IPS DF 4.7 (cell line): ENCODE data around the gene VSTM4.

ENCODE experiments used
- DNase-seq: peaks from one replicate; pipeline ENCODE4 v3.0.0-alpha.2; 2013; ENCODE audit warnings: low spot score; ENCODE audit errors: extremely low read depth

VSTM4 gene

DNA sequence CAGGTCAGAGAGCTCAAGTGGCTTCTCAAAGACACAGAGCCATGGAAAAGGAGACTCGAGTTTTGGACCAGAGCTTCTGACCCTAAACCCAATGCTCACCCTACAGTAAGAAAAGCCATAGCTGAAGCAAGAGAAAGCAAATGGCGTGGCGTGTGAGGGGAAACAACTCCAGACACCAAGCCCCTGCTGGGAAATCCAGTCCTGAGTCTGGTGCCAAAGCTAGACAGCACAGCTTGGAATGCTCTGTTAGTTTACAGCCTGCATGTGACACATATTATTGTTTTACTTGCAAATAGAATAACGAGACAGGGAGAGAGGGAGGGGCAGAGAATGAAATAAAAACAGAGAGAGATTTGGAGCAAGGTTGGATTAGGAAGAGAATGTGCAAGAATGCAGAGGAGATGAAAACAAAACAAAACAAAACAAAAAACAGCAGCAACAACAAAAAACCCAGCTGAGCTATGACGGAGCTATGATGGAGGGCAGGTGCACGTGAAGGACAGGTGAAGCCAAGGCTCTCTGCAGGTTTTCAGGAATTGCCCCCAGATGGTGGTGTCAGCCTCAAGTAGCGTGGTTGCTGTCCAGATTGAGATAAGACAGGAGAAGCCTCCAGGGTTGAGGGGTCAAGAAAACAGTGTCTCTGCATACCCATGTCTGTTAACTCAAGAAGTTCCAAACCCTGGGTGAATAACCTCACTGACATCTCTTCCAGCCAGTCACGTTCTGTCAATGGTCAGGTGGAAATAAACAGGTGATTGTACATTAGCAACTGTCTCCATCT, 105.9 kb downstream of the VSTM4 start:
- DNase-seq = no peak

GRCh38 chr10:49008505-49009198, 106.7 kb downstream of the VSTM4 start:
- DNase-seq = no peak

DNA sequence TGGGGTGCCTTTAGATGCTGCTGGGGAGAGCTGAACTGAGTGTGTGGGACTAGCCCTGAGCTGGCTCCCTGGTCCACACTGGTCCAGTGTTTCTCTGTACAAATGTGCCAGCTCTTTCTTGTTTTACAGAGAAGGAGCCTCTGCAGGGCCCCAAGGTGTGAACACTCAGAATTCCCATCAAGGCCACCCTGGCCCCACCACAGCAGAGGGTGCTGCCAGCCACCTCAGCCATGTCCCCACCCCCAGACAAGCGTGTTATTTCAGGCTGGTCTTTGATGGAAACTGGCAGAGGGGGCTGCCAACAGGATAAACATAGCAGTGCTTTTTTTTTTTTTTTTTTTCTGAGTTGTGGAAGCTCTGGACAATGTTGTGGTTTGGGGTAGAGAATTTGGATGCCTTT, 107.2 kb downstream of the VSTM4 start:
- no peak for DNase-seq

- DNase-seq = no peak
Measured at GRCh38 chr10:49007129-49007528, 108.2 kb downstream of the VSTM4 start.

- DNase-seq = no peak
Measured at GRCh38 chr10:49005270-49005669, 110.1 kb downstream of the VSTM4 start.

DNA sequence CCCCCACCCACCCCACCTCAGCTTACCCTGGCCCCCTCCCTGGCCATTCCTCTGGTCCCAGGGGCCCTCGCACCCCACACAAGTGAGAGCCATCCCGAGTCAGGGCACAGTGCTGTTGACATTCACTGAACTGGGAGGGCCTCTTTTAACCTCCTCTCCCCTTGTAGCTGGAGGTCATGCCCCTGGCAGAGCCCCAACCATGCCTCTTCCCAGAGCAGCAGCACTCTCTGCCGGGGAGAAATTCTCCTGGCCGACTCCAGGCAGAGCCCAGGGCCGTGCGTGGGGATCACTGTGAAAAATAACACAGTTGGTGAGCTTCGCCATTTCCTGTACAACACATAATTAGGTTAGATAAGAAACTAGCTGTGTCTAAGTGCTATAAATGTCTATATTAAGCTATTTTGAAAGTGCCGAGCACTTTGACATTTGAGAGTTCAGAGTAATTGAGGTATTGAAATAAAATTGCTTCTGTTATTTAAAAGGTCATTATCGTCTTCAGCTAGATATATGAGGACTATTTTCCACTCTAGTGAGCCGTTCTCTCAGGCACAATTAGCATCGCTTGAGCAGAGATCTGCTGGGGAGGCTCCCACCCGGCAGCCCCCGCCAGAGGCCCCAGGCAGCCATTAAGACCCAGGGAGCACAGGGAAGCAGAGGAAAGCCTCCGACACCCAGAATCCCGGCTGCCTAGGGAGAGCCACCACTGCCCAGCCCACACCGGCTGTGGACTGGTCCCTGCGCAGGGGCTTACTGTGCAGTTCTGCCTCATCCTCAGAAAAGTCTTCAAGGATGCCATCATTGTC, 113.3 kb downstream of the VSTM4 start:
- DNase-seq = no peak

GRCh38 chr10:49001402-49001801, 113.9 kb downstream of the VSTM4 start:
- peak; percentile 33 for DNase-seq

DNA sequence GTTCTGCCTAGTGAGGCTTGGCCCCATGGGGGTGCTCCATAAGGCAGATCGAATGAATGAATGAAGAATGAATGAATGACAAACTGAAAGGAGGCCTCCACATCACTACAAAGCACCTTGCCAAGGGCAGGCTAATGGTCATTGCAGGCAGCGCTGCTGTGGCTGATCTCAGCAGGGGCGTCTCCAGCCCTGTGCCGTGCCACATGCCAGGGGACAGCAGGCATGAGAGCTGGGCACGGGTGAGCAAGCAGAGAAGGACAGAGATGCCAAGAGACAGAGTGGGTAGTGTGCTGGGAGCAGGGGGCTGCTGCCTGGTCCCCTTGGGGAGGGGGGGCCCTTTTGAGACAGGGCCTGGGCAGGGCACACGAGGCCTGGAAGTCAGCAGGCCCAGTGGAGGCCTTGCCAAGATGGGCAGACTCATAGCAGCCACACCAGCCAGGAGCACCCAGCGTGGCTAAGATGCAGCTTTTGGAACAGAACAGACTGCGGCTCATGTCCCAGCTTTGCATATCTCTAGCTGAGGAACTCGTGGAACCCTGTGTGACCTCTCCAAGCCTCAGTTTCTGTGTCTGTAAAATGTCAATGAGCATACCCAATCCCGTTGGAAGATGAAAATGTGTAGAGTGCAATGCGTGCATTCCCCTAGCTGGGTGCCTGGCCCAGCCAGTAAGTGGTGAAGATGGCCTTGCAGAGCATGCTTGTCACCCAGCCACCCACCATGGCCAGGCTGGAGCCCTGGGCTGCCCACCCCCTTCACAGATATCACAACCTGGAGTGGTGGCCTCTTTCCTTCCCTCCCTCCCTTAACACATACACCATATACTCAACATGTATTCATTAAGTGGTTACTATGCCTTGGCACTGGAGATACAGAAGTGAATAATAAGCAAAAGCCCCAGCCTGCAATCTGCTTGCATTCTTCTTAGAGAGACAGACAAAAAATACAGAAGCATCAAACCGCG, 114.6 kb downstream of the VSTM4 start:
- no peak for DNase-seq

- no peak for DNase-seq
Measured at GRCh38 chr10:48999346-48999745, 116.0 kb downstream of the VSTM4 start.

GRCh38 chr10:48996329-48996728, 119.0 kb downstream of the VSTM4 start:
- no peak for DNase-seq

DNA sequence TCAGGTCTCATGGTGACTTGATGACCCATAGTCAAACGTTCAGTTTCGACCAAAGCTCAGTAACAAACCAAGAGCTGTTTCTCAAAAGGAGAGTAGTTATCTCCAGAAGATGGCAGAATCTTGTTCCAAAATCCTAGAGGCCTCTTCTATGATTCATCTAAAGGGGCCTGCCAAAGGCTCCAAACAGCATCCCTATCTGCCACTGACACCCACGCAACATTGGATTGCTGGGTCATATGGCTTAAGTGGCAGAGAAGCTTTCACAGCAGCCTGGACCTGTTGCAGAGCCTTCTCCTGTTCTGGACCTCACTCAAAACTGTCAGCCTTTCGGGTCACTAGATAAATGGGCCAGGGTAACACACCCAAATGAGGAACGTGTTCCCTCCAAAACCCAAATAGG, 121.7 kb downstream of the VSTM4 start:
- DNase-seq = no peak

- DNase-seq = no peak
Measured at GRCh38 chr10:48990226-48990625, 125.1 kb downstream of the VSTM4 start.

- DNase-seq = no peak
Measured at GRCh38 chr10:48985621-48986158, 129.6 kb downstream of the VSTM4 start.

DNA sequence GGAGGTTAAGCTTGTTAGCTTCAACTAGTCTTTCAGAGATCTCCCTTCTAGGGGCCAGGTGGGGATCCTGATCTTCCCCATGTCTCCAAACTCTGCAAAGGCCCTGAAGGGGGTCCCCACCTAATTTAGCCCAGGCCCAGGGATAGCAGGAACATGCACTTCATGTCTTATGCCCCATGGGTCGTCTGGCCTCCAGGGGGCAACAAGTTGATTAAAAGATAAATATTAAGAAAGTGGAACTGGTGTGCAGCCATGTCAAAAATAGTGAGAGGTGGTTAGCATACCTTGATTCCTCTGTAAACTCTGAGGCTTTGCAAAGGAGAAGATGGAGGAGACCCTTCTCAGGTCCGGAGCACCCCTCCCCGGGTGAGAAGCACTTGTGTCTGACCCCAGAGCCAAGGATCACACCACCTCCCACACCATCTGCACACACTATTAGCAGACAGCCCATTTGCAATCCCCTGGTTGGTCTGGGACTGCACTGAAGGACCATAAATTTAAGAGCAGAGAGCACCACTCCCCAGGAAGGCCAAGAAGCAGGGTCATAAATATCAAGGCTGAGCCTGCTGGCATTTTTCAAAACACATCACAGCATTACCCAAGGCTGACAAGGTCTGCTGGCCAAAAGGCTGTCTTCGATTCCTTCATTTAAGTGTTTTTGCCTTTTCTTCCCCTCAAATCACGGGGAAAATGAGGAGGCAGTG, 131.5 kb downstream of the VSTM4 start:
- DNase-seq = no peak

- no peak for DNase-seq
Measured at GRCh38 chr10:48982584-48982983, 132.7 kb downstream of the VSTM4 start.

- DNase-seq = peak; percentile 28
Measured at GRCh38 chr10:48981310-48981907, 133.9 kb downstream of the VSTM4 start.

DNA sequence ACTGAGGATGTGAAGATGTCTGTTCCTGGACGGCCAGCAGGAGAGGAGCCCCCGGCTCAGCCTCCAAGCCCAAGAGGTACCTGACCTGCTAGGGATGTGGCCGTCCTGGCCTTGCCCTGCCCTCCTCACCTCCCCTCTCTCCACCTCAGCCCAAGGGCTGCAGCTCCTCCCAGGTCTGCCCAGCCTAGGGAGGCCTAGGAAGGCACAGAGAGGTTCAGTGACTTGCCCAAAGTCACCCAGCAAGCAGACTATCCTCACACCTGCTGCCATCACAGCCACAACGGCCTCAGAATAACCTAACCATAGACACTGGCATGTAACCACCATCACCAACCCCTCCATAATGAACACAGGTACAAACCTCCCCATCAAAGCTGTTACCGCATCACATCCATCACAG, 137.0 kb downstream of the VSTM4 start:
- no peak for DNase-seq

- DNase-seq = no peak
Measured at GRCh38 chr10:48976196-48976595, 139.1 kb downstream of the VSTM4 start.

GRCh38 chr10:48974510-48975156, 140.7 kb downstream of the VSTM4 start:
- DNase-seq = no peak
